T-helper 17 cell (primary cell): ENCODE data around the gene AMHR2. TPM values are rescaled to one million over a fixed set of nuclear protein-coding genes. Genes with fewer than 3 reads are reported as not detected.
"Not testable (repeated sequence)": the region's sequence is repeated elsewhere in the genome, so short reads cannot be mapped to it uniquely, and the experiment has no call there.

Source experiments
- ATAC-seq: fragments of 150-1000 bp; cut with Tn5 transposase; 2 replicates; pipeline ENCODE4 v1.10.0; 2021; ENCODE audit warnings: mild to moderate bottlenecking, moderate library complexity
- DNase-seq, 3 donors: peaks; one replicate each; pipeline versions ENCODE4 v3.0.0 to v3.0.0-alpha.2; 2020 to 2021
- H3K9me3 ChIP-seq: one replicate; pipeline ENCODE4 v1.7.0; 2013; ENCODE audit warnings: low read length, mild to moderate bottlenecking; ENCODE audit not compliant: control insufficient read depth, poor library complexity, severe bottlenecking
- H3K27ac Mint-ChIP-seq: one replicate; pipeline ENCODE4 v1.8.0; 2022; ENCODE audit warnings: mild to moderate bottlenecking, moderate library complexity, mixed read lengths
- H3K27me3 Mint-ChIP-seq: one replicate; pipeline ENCODE4 v1.8.0; 2022; ENCODE audit warnings: mixed read lengths
- H3K36me3 Mint-ChIP-seq: one replicate; pipeline ENCODE4 v1.8.0; 2022; ENCODE audit warnings: low read depth, mixed read lengths
- H3K4me1 Mint-ChIP-seq: one replicate; pipeline ENCODE4 v1.8.0; 2022; ENCODE audit warnings: mild to moderate bottlenecking, mixed read lengths
- H3K4me3 Mint-ChIP-seq: one replicate; pipeline ENCODE4 v1.8.0; 2022; ENCODE audit warnings: mild to moderate bottlenecking, moderate library complexity, mixed read lengths
- total RNA-seq, 4 donors: library from RNA in 2 of 4; stranded (reverse) in 2 of 4; gene quantifications; one replicate each; pipeline ENCODE4 v1.2.3 and lab custom pipeline; 2022 to 2026

Gene AMHR2
- total RNA-seq, 2 donors from 2014 or later = not detected

GRCh38 chr12:53424626-53425514 lies 1.2 kb downstream of the AMHR2 start:
- Mint-ChIP-seq H3K27me3 (no peaks in the 10 kb centered on the region), H3K4me1 (peaks cover 9% of the 10 kb centered on the region), H3K36me3 (no peaks in the 10 kb centered on the region), H3K27ac (no peak overlapping the region), H3K4me3 (no peak overlapping the region)
- DNase-seq = no peak
- ATAC-seq = no peak
- H3K9me3 ChIP-seq = no peaks in the 10 kb centered on the region

DNA sequence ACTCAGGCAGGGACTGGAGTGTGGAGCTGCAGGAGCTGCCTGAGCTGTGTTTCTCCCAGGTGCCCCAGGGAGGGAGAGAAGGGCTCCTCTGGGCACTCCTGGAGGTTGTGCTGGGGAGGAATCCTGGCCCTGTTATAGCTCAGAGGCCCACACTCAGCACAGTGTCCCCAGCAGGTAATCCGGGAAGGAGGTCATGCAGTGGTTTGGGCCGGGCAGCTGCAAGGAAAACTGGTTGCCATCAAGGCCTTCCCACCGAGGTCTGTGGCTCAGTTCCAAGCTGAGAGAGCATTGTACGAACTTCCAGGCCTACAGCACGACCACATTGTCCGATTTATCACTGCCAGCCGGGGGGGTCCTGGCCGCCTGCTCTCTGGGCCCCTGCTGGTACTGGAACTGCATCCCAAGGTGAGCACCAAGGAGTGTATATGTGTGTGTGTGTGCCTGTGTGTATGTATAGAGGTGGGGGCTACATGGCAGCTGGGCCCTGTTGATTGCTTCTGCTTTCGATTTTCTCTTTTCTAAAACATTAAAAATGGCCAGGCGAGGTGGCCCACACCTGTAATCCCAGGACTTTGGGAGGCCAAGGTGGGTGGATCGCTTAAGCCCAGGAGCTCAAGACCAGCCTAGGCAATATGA lies 2.0 kb downstream of the AMHR2 start:
- Mint-ChIP-seq H3K27ac (no peak overlapping the region), H3K4me1 (peaks cover 12% of the 10 kb centered on the region), H3K4me3 (no peak overlapping the region), H3K27me3 (no peaks in the 10 kb centered on the region), H3K36me3 (no peaks in the 10 kb centered on the region)
- ATAC-seq = no peak
- H3K9me3 ChIP-seq = no peaks in the 10 kb centered on the region
- no peak for DNase-seq

DNA sequence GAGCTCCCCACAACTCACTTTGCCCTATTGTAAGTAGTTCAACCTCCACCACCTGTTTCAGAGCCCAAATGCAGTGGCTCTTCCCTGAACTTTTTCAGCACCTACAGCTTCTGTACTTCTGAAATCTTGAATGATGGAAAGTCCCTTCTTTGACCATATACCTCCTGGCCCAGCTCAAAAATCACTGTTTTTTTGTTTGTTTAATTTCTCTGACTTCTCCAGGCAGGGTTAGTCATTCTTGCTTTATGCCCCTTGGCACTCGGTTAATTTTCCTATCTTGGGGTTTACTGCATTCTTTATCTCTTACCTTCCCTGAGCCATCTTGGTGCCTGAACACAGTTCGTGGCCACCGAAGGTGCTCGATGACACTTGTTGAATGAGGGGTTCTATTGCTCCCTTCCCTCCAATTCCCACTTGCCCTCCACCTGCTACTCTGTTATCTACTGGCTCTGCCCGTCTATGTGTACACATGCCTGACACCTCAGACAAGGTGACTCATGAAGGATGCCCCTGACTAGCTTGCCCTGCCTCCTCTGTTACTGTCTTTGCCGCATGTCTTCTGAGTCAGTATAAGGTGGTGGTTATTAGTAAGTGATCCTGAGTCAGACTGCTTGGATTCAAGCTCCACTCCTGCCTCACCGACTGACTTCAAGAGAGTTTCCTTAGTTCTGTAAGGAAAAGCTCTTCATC lies 4.4 kb downstream of the AMHR2 start:
- no peak for ATAC-seq
- H3K36me3 Mint-ChIP-seq = no peaks in the 10 kb centered on the region
- H3K27me3 Mint-ChIP-seq = no peaks in the 10 kb centered on the region
- H3K4me1 Mint-ChIP-seq = peaks cover 7% of the 10 kb centered on the region
- no peak for DNase-seq
- peak overlapping the region; percentile 47 for H3K27ac Mint-ChIP-seq
- H3K9me3 ChIP-seq = no peaks in the 10 kb centered on the region
- H3K4me3 Mint-ChIP-seq = no peak overlapping the region

DNA sequence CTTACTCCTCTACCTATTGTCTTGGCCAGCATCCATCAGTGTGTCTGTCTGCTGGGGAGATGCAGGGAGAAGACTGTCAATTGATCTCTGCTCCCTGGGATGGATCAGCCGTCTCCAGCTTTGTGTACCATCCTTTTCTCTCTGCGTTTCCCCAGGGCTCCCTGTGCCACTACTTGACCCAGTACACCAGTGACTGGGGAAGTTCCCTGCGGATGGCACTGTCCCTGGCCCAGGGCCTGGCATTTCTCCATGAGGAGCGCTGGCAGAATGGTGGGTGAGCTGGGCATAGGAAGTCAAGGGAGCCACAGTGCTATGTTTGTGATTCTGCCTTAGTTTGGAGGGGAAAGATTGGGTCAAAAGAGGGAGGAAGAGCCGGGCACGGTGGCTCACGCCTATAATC lies 5.1 kb downstream of the AMHR2 start:
- DNase-seq = no peak
- ATAC-seq = no peak
- H3K27ac Mint-ChIP-seq = peak overlapping the region; percentile 47

DNA sequence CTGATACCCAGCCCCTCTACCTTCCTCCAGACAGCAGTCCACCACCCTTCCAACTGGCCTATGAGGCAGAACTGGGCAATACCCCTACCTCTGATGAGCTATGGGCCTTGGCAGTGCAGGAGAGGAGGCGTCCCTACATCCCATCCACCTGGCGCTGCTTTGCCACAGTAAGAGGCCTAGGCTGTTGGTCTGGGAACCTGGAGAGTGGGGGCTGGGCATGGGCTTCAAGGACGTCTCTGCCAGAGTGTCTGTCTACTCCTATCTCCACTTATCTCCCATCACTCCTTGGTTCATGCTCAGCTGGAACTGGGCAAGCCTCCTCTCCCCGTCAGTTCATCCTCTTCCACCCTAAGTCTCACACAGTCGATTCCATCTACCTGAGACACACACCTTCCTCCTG lies 6.5 kb downstream of the AMHR2 start:
- DNase-seq = no peak
- ATAC-seq = no peak
- no peaks in the 10 kb centered on the region for H3K27me3 Mint-ChIP-seq
- no peaks in the 10 kb centered on the region for H3K36me3 Mint-ChIP-seq
- no peaks in the 10 kb centered on the region for H3K9me3 ChIP-seq
- peaks cover 7% of the 10 kb centered on the region for H3K4me1 Mint-ChIP-seq
- no peak overlapping the region for H3K27ac Mint-ChIP-seq
- no peak overlapping the region for H3K4me3 Mint-ChIP-seq

More for the DNA sequence above, 5.1 kb downstream of the AMHR2 start:
- Mint-ChIP-seq H3K27me3 (no peaks in the 10 kb centered on the region), H3K4me1 (peaks cover 7% of the 10 kb centered on the region), H3K4me3 (no peak overlapping the region), H3K36me3 (no peaks in the 10 kb centered on the region)
- no peaks in the 10 kb centered on the region for H3K9me3 ChIP-seq

- H3K27me3 Mint-ChIP-seq = no peaks in the 10 kb centered on the region
- ATAC-seq (no peak), DNase-seq (no peak)
- H3K4me1 Mint-ChIP-seq = peaks cover 7% of the 10 kb centered on the region
- no peak overlapping the region for H3K27ac Mint-ChIP-seq
- no peak overlapping the region for H3K4me3 Mint-ChIP-seq
- H3K36me3 Mint-ChIP-seq = no peaks in the 10 kb centered on the region
- H3K9me3 ChIP-seq = no peaks in the 10 kb centered on the region
Observed at GRCh38 chr12:53431187-53431586, 7.5 kb downstream of the AMHR2 start.

DNA sequence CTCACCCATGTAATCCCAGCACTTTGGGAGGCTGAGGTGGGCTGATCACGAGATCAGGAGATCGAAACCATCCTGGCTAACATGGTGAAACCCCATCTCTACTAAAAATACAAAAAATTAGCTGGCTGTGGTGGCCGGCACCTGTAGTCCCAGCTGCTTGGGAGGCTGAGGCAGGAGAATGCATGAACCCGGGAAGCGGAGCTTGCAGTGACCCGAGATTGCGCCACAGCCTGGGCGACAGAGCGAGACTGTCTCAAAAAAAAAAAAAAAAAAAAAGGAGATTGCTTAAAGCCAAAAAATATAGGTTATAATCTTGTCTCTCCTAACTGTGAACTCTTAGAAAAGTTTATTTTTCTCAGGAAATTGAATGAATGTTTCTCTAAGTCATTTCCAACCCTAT lies 11.7 kb downstream of the AMHR2 start:
- ATAC-seq, H3K4me1 Mint-ChIP-seq, H3K27ac Mint-ChIP-seq, H3K9me3 ChIP-seq, H3K27me3 Mint-ChIP-seq, H3K36me3 Mint-ChIP-seq, H3K4me3 Mint-ChIP-seq, DNase-seq: not testable (repeated sequence)

- H3K36me3 Mint-ChIP-seq, H3K9me3 ChIP-seq, H3K4me3 Mint-ChIP-seq, DNase-seq, H3K27me3 Mint-ChIP-seq, ATAC-seq, H3K27ac Mint-ChIP-seq: not testable (repeated sequence)
- H3K4me1 Mint-ChIP-seq = peaks cover 16% of the 10 kb centered on the region
Observed at GRCh38 chr12:53439582-53439981, 15.9 kb downstream of the AMHR2 start.

DNA sequence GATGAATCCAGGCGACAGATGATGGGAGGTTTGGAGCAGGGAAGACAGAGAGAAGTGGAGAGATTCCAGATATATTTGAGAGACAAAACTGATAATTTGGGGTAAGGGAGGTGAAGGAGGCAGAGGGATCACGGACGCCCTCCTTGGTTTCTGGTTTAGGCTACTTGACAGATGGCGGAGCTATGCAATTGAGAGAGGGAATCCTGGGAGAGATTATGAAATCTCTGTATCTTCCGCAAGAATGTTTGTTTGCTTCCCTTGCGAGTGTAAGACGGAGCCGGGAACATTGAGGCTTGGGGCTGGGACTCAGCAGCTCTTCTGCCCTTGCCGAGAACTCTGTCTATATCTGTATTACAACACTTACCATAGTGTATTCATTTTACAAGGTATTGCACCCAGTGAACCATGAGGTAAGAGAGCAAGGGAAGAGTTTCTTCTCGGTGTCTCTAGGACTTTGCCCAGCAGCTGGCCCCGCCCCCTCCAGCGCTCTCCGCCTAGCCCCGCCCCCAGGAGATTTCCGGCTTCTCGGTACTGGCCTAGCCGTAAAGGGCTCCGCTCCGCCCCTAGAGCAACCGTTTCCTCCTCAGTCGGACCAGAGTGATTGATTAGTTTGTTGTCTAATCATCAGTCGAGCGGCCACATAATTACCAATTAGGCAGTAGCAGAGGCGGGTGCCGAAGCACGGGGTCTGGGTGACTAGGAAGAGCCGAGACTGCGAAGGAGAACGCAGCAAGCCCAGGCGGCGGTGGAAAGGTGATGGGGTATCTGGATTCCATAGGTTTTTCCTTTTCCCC lies 17.6 kb downstream of the AMHR2 start, which contains the start of gene PRR13:
Gene PRR13, plus strand, starts transcription at position 695 of the 794 bp plus-strand sequence. CDS start 981 bp downstream, outside the sequence.
- ATAC-seq (peak; percentile 99), DNase-seq (peak; percentile 94 to 98 (median 97))
- H3K27me3 Mint-ChIP-seq = no peaks in the 10 kb centered on the region
- H3K36me3 Mint-ChIP-seq = no peaks in the 10 kb centered on the region
- peaks cover 28% of the 10 kb centered on the region for H3K4me1 Mint-ChIP-seq
- H3K4me3 Mint-ChIP-seq = peak within 1 kb of the TSS; percentile 98
- no peaks in the 10 kb centered on the region for H3K9me3 ChIP-seq
- peak within 1 kb of the TSS; percentile 93 for H3K27ac Mint-ChIP-seq

GRCh38 chr12:53443955-53444354 lies 20.3 kb downstream of the AMHR2 start:
- Mint-ChIP-seq H3K27me3 (no peaks in the 10 kb centered on the region), H3K4me1 (peaks cover 33% of the 10 kb centered on the region), H3K4me3 (peak overlapping the region; percentile 98), H3K36me3 (no peaks in the 10 kb centered on the region), H3K27ac (peak overlapping the region; percentile 93)
- no peak for DNase-seq
- H3K9me3 ChIP-seq = no peaks in the 10 kb centered on the region
- ATAC-seq = no peak

DNA sequence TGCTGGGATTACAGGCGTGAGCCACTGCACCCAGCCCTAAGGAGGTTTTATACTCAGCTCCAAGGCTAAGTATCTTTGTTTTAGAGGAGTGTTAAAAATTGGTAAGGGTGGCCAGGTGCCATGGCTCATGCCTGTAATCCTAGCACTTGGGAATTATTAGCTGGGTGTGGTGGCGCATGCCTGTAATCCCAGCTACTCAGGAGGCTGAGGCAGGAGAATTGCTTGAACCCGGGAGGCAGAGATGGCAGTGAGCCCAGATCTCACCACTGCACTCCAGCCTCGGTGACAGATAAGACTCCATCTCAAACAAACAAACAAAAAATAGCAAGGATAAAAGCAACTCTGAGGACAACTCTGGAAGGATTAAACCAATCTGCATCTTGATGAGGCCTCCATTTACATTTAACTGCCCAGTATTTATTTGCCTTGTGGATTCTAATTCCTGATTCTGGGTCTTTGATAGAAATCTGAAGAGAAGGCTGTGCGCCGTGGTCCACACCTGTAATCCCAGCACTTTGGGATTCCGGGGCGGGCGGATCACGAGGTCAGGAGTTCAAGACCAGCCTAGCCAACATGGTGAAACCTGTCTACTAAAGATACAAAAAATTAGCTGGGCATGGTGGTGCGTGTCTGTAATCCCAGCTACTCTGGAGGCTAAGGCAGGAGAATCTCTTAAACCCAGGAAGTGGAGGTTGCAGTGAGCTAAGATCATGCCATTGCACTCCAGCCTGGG lies 21.1 kb downstream of the AMHR2 start:
- not testable (repeated sequence) for H3K36me3 Mint-ChIP-seq, H3K9me3 ChIP-seq, ATAC-seq, DNase-seq, H3K27me3 Mint-ChIP-seq
- peaks cover 33% of the 10 kb centered on the region for H3K4me1 Mint-ChIP-seq
- peak overlapping the region; percentile 93 for H3K27ac Mint-ChIP-seq
- peak overlapping the region; percentile 98 for H3K4me3 Mint-ChIP-seq

DNA sequence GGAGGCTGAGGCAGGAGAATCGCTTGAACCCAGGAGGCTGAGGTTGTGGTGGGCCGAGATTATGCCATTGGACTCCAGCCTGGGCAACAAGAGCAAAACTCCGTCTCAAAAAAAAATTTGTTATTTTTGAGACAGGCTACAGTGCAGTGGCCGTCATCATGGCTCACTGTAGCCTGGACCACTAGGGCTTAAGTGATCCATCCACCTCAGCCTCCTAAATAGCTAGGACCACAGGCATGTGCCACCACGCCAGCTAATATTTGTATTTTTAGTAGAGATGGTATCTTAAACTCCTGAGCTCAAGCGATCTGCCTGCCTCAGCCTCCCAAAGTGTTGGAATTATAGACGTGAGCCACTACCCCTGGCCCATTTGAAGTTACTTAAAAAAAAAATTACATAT lies 27.3 kb downstream of the AMHR2 start:
- no peak for DNase-seq
- Mint-ChIP-seq H3K4me3 (no peak overlapping the region), H3K27me3 (no peaks in the 10 kb centered on the region), H3K27ac (no peak overlapping the region), H3K36me3 (peaks cover 4% of the 10 kb centered on the region), H3K4me1 (peaks cover 35% of the 10 kb centered on the region)
- H3K9me3 ChIP-seq = no peaks in the 10 kb centered on the region
- no peak for ATAC-seq
